ENCODE measurements around the gene GJC2. TPM values are rescaled to one million over a fixed set of nuclear protein-coding genes. Genes with fewer than 3 reads are reported as not detected.

GJC2 gene
- total RNA-seq, 2 donors from 2014 or later: 0.69 to 1.2 TPM

DNA sequence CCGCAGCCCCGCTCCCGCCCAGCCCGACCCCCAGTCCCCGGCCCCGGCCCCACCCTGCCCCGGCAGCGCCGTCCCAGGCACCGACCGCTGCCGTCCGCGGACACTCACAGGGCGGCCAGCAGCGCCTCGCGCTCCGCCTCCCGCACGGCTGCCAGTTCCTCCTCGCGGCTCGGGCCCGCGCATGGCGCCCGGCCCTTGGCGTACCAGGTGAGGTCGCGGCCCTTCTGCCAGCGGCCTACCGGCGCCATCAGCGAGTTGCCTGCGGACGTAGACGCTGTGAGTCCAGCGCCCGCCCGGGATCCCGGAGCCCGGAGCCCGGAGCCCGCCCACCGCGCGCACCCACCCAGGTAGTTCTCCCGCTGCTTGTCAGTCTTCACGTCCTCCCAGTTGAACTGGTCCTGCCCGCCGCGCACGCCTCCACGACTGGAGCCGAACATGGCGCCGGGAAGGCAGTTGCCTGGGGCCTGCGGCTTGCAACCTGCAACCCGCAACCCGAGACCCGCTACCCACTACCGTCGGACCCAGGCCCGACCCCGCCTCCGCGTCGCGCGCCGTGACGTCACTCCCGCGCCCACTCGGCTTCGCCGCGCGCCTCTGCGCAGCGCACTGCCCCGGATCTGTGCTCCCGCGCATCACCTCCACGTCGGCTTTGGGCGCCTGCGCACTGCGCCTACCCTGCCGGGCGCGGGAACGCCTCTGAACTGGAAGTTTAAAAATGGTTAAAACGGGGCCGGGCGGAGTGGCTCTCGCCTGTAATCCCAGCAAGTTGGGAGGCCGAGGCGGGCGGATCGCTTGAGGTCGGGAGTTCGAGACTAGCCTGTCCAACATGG lies 46.7 kb upstream of the GJC2 start, which contains the start of gene C1orf35:
Gene C1orf35 (minus strand): TSS at position 535 of the 830 bp plus-strand sequence. CDS start 98 bp downstream, at position 437.
- H3K4me1 ChIP-seq: peaks cover 14% of the 10 kb centered on the region
- TF ChIP-seq, protein P1, sequence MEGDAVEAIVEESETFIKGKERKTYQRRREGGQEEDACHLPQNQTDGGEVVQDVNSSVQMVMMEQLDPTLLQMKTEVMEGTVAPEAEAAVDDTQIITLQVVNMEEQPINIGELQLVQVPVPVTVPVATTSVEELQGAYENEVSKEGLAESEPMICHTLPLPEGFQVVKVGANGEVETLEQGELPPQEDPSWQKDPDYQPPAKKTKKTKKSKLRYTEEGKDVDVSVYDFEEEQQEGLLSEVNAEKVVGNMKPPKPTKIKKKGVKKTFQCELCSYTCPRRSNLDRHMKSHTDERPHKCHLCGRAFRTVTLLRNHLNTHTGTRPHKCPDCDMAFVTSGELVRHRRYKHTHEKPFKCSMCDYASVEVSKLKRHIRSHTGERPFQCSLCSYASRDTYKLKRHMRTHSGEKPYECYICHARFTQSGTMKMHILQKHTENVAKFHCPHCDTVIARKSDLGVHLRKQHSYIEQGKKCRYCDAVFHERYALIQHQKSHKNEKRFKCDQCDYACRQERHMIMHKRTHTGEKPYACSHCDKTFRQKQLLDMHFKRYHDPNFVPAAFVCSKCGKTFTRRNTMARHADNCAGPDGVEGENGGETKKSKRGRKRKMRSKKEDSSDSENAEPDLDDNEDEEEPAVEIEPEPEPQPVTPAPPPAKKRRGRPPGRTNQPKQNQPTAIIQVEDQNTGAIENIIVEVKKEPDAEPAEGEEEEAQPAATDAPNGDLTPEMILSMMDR (IDR thresholded peaks at IDR 0.05): no peak
- DNase-seq: peak; percentile 96
- peak within 1 kb of the TSS; percentile 96 for H3K27ac ChIP-seq
- H3K9me3 ChIP-seq: no peaks in the 10 kb centered on the region
- intact Hi-C loops (cut with DNase I): no loop called here
- H3K36me3 ChIP-seq: peaks cover 13% of the 10 kb centered on the region
- no peaks in the 10 kb centered on the region for H3K27me3 ChIP-seq
- peak within 1 kb of the TSS; percentile 78 to 84 for H3K9ac ChIP-seq (ENCODE audit: low read depth in 2 of 2, low read length in 2 of 2)
- peak within 1 kb of the TSS; percentile 90 for H3K4me3 ChIP-seq

DNA sequence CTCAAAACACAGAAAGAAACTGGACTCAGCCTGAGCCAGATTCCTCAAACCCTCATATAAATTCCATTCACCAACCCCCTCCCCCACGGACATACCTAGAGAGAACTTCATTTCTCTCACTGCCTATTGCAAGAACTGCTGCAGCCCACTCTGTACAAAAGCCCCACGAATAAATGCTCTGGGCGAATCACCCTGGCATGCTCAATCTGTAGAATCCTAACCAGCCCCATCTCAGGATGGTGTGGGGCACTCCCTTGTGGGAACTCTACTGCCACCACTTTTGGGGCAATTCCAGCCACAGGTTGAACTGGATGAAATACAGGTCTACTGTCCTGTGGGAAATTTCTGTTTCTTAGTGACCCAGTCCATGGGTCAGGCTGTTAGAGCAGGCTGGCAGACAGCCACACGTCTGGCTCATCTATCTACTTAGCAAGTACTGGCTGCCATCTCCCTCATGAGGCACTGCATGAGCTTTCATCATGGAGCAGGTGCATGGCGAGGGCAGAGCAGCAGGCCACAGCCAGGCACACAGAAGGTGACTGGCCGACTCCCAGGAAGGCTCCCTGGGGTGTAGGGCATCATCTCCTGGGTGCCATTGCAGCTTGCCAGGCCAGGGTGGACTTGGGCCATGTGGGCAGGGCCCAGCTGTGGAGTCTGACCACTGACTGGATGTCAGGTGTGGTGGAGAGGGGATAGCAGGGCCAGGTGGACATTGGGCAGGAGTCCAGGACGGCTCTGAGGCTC lies 45.0 kb upstream of the GJC2 start:
- H3K9me3 ChIP-seq: no peaks in the 10 kb centered on the region
- H3K27me3 ChIP-seq: no peaks in the 10 kb centered on the region
- H3K4me3 ChIP-seq: no peak overlapping the region
- intact Hi-C loops (cut with DNase I): no loop called here
- H3K4me1 ChIP-seq: peaks cover 21% of the 10 kb centered on the region
- no peak overlapping the region for H3K9ac ChIP-seq (ENCODE audit: low read depth in 2 of 2, low read length in 2 of 2)
- no peaks in the 10 kb centered on the region for H3K36me3 ChIP-seq
- TF ChIP-seq, protein P1 (IDR thresholded peaks at IDR 0.05): no peak
- no peak overlapping the region for H3K27ac ChIP-seq
- no peak for DNase-seq

DNA sequence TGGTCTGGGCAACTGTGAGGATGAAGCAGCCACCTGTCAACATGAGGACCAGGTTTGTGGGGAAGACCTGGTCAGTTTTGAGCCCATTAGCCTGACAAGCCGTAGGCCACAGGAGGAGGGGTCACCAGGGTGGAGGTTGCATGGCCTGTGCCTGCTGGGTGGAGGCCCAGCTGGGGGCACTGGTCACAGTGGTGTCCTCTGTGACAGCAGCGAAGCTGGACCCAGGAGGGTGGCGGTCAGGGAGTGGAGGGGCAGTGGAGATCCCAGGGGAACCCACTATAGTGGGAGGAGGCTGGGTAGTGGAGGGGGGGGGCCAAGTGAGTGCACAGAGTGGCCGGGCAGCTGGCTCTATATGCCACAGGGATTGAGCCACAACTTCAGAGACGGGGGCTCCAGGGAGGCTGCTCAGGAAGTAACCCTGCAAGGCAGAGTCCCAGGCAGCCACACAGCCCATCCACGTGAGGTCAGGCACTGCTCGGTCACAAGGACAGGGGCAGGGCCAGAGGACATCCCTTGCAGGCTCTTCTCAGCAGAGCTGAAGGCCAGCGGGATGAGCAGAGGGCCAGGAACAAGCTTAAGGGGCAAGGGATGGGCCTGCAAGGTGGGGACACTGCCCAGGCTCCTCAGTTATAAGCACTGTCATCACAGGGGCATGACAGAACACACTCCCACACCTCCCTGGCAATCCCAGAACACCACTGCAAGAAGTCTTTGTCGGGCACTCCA lies 44.3 kb upstream of the GJC2 start:
- Histone ChIP-seq H3K9me3 (no peaks in the 10 kb centered on the region), H3K4me3 (no peak overlapping the region), H3K27me3 (no peaks in the 10 kb centered on the region), H3K27ac (no peak overlapping the region), H3K4me1 (peaks cover 21% of the 10 kb centered on the region), H3K9ac (ENCODE audit: low read depth in 2 of 2, low read length in 2 of 2) (no peak overlapping the region), H3K36me3 (no peaks in the 10 kb centered on the region)
- TF ChIP-seq, protein P1 (IDR thresholded peaks at IDR 0.05): no peak
- DNase-seq: no peak
- intact Hi-C loops (cut with DNase I): no loop called here

DNA sequence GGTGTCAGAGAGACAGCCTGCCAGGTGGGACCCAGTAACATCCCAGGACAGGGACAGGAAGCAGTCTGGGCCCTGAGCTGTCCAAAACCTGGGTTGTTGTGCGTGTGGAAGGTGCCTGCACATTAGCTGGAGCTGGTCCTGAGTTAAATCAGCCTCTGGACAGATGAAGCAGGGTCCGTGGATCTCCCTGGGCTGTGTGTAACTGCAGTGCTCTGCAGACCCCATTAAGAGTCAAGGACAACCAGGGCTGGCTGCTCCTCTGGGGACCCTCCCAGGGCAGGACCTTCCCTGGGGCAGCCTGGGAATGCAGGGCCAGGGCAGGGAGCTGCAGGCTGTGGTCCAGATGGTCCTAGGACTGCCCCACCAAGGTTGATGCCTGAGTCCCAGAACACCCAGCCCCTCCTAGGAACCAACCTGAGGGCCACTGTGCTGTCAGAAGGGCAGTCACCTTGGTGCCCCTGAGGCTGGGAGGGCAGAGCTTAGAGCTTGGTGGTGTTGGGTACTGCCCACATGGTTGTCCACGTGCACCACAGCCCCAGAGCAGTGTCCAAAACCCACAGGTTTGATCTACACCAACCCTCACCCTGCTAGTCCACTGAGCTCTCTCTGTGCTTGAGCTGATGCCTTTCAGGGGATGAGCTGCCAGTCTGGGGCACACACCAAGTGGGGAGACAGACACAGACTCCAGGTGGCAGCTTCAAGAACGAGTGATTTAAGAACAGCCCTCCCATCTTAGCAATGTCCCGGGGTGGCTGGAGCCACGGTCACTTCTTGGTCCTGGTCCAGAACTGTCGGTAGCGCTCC lies 43.5 kb upstream of the GJC2 start:
- intact Hi-C loops (cut with DNase I): no loop called here
- H3K4me3 ChIP-seq: no peak overlapping the region
- H3K27me3 ChIP-seq: no peaks in the 10 kb centered on the region
- peaks cover 18% of the 10 kb centered on the region for H3K4me1 ChIP-seq
- TF ChIP-seq, protein P1 (IDR thresholded peaks at IDR 0.05): no peak
- no peaks in the 10 kb centered on the region for H3K36me3 ChIP-seq
- no peak for DNase-seq
- H3K9ac ChIP-seq (ENCODE audit: low read depth in 2 of 2, low read length in 2 of 2): no peak overlapping the region
- H3K9me3 ChIP-seq: no peaks in the 10 kb centered on the region
- no peak overlapping the region for H3K27ac ChIP-seq

DNA sequence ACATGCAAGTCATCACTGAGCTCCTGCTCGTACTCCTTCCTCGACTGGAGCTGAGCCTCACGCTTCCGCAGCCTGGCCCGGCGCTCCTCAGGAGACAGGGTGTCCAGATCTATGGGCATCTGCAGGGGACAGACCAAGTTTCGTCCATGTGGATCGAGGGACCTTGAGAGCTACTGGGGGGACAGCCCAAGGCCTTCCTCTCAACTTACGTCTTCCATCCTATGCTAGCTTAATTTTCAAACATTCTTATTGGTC lies 43.0 kb upstream of the GJC2 start:
- Histone ChIP-seq H3K27me3 (no peaks in the 10 kb centered on the region), H3K9ac (ENCODE audit: low read depth in 2 of 2, low read length in 2 of 2) (no peak overlapping the region), H3K9me3 (no peaks in the 10 kb centered on the region), H3K4me3 (no peak overlapping the region), H3K36me3 (no peaks in the 10 kb centered on the region), H3K27ac (no peak overlapping the region), H3K4me1 (peaks cover 13% of the 10 kb centered on the region)
- DNase-seq: no peak
- intact Hi-C loops (cut with DNase I): no loop called here
- TF ChIP-seq, protein P1 (IDR thresholded peaks at IDR 0.05): no peak

Data from colonic mucosa (tissue), 4 donors.